ENCODE results near the gene CRIP2.
A peak's percentile ranks its signal among the peaks of the same experiment; 100 is the strongest.

Gene CRIP2

GRCh38 chr14:105447651-105448640, 26.7 kb upstream of the CRIP2 start:
- H3K9me3 ChIP-seq (ENCODE audit: low read length): no peaks in the 10 kb centered on the region
- no peak overlapping the region for H3K4me2 ChIP-seq (ENCODE audit: low read length)
- H2AFZ ChIP-seq (ENCODE audit: low read length): no peak overlapping the region
- H3K9me2 ChIP-seq (ENCODE audit: low read depth, low read length): no peaks in the 10 kb centered on the region
- no peak overlapping the region for H3K4me3 ChIP-seq (ENCODE audit: low read depth, low read length, poor library complexity, severe bottlenecking)
- H3K27ac ChIP-seq (ENCODE audit: low read depth, low read length, poor library complexity, severe bottlenecking): no peak overlapping the region
- no peaks in the 10 kb centered on the region for H3F3A ChIP-seq (ENCODE audit: insufficient read depth, low read length)
- H3K9ac ChIP-seq (ENCODE audit: low read length): no peak overlapping the region
- H3K79me2 ChIP-seq (ENCODE audit: insufficient read depth, low read length): no peaks in the 10 kb centered on the region
- peaks cover 40% of the 10 kb centered on the region; the same call in 1 of the 2 replicates for H3K36me3 ChIP-seq (ENCODE audit: insufficient read depth, low read length)
- H3K27me3 ChIP-seq (ENCODE audit: insufficient read depth, low read length): no peaks in the 10 kb centered on the region
- TF ChIP-seq CTCF (IDR thresholded peaks at IDR 0.05; ENCODE audit: low read length): no peak
- TF ChIP-seq EZH2 (IDR thresholded peaks at IDR 0.05; ENCODE audit: borderline replicate concordance, low read length): no peak
- H3K4me1 ChIP-seq (ENCODE audit: insufficient read depth, low read length, severe bottlenecking): no peaks in the 10 kb centered on the region
- H4K20me1 ChIP-seq (ENCODE audit: insufficient read depth, low read length): no peaks in the 10 kb centered on the region

GRCh38 chr14:105448706-105449111, 25.9 kb upstream of the CRIP2 start:
- H3K4me2 ChIP-seq (ENCODE audit: low read length): no peak overlapping the region

More at GRCh38 chr14:105448706-105449111, 25.9 kb upstream of the CRIP2 start:
- no peaks in the 10 kb centered on the region for H3F3A ChIP-seq (ENCODE audit: insufficient read depth, low read length)
- no peak overlapping the region for H2AFZ ChIP-seq (ENCODE audit: low read length)
- no peaks in the 10 kb centered on the region for H4K20me1 ChIP-seq (ENCODE audit: insufficient read depth, low read length)
- no peak overlapping the region for H3K9ac ChIP-seq (ENCODE audit: low read length)
- no peaks in the 10 kb centered on the region for H3K27me3 ChIP-seq (ENCODE audit: insufficient read depth, low read length)
- H3K79me2 ChIP-seq (ENCODE audit: insufficient read depth, low read length): no peaks in the 10 kb centered on the region
- no peaks in the 10 kb centered on the region for H3K9me3 ChIP-seq (ENCODE audit: low read length)
- H3K36me3 ChIP-seq (ENCODE audit: insufficient read depth, low read length): peaks cover 44% of the 10 kb centered on the region; the same call in 1 of the 2 replicates
- no peak overlapping the region for H3K4me3 ChIP-seq (ENCODE audit: low read depth, low read length, poor library complexity, severe bottlenecking)
- H3K9me2 ChIP-seq (ENCODE audit: low read depth, low read length): no peaks in the 10 kb centered on the region
- H3K4me1 ChIP-seq (ENCODE audit: insufficient read depth, low read length, severe bottlenecking): no peaks in the 10 kb centered on the region
- TF ChIP-seq EZH2 (IDR thresholded peaks at IDR 0.05; ENCODE audit: borderline replicate concordance, low read length) (no peak), CTCF (IDR thresholded peaks at IDR 0.05; ENCODE audit: low read length) (peak; percentile 93)
- no peak overlapping the region for H3K27ac ChIP-seq (ENCODE audit: low read depth, low read length, poor library complexity, severe bottlenecking)
